Erythroblast (primary cell): ENCODE data around the gene KRIT1.

ENCODE experiments used
- GATA1 ChIP-seq: IDR thresholded peaks from 2 replicates; pipeline ENCODE4 v1.6.1; 2011; ENCODE audit warnings: low read depth, mild to moderate bottlenecking, control low read depth, low read length, moderate library complexity
- POLR2A ChIP-seq: IDR thresholded peaks from 2 replicates; pipeline ENCODE4 v1.6.1; 2011; ENCODE audit warnings: mild to moderate bottlenecking, low read length

DNA sequence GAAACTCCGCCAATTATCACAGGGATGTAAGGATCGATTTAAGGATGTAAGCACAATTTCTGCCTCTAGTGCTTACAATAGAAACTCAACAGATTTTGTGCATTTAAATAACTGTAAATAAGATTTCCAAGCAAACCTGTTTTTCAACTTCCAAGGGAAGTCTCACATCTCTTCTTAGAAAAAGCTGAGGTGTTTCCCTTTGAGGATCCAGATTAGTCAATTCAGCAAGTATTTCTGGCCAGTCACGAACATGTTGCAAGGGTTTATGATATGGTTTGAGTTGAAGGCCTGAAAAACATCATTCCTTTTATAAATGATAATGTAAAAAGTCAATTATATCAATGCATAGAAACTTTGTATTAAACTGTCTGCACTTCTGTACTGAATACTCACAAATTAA, 23.9 kb downstream of the KRIT1 start:
- TF ChIP-seq POLR2A (no peak), GATA1 (no peak)
